Omental fat pad (tissue), 4 donors: ENCODE results near the gene GMDS. TPM values are rescaled to one million over a fixed set of nuclear protein-coding genes. Genes with fewer than 3 reads are reported as not detected.

Source experiments
- ATAC-seq: fragments of 150-250 bp; one replicate; pipeline ENCODE4 v1.9.1; 2016; ENCODE audit warnings: mild to moderate bottlenecking, moderate library complexity; ENCODE audit not compliant: low FRiP score
- DNase-seq: peaks from one replicate; pipeline ENCODE4 v3.0.0-alpha.2; 2019; ENCODE audit warnings: low spot score
- CTCF ChIP-seq, 3 donors: fragments of 450-650 bp; IDR thresholded peaks; one replicate each; pipeline ENCODE4 v1.5.1; 2016 to 2017; ENCODE audit warnings: antibody characterized with exemption in 3 of 3, mild to moderate bottlenecking in 3 of 3, moderate library complexity in 2 of 3
- total RNA-seq, 4 donors: library from RNA; depleted of rRNA; stranded (reverse); fragments of >200 nt; gene quantifications; one replicate each; pipeline ENCODE4 v1.1.0, GENCODE V29; 2016

GMDS gene
- total RNA-seq, 4 donors from 2014 or later: 5.6 to 20.6 (median 10.7) TPM

- ATAC-seq: no peak
- no peak for TF ChIP-seq CTCF (IDR thresholded peaks at IDR 0.05)
- no peak for DNase-seq
These were observed 312.1 kb downstream of the GMDS start for GRCh38 chr6:1933292-1933691.

GRCh38 chr6:1931817-1932216, 313.6 kb downstream of the GMDS start:
- ATAC-seq: no peak
- TF ChIP-seq CTCF (IDR thresholded peaks at IDR 0.05): no peak
- no peak for DNase-seq

- no peak for ATAC-seq
These were observed 315.0 kb downstream of the GMDS start for GRCh38 chr6:1930356-1930755.

GRCh38 chr6:1929931-1930330, 315.5 kb downstream of the GMDS start:
- no peak for TF ChIP-seq CTCF (IDR thresholded peaks at IDR 0.05)
- no peak for DNase-seq
- no peak for ATAC-seq

More at GRCh38 chr6:1930356-1930755, 315.0 kb downstream of the GMDS start:
- DNase-seq: no peak
- TF ChIP-seq CTCF (IDR thresholded peaks at IDR 0.05): no peak

GRCh38 chr6:1925743-1926430, 319.5 kb downstream of the GMDS start:
- ATAC-seq: no peak
- DNase-seq: no peak
- no peak for TF ChIP-seq CTCF (IDR thresholded peaks at IDR 0.05)

- DNase-seq: no peak
- no peak for TF ChIP-seq CTCF (IDR thresholded peaks at IDR 0.05)
- no peak for ATAC-seq
These were observed 322.0 kb downstream of the GMDS start for GRCh38 chr6:1923449-1923848.

GRCh38 chr6:1917626-1918371, 327.6 kb downstream of the GMDS start:
- no peak for ATAC-seq
- no peak for TF ChIP-seq CTCF (IDR thresholded peaks at IDR 0.05)
- no peak for DNase-seq
